ACC112 (cell line): ENCODE results near the gene CEP97.
"Not testable (repeated sequence)": the region's sequence is repeated elsewhere in the genome, so short reads cannot be mapped to it uniquely, and the experiment has no call there.

Experiments used
- H2AFZ ChIP-seq: fragments of 200-600 bp; sonication (generic); one replicate; pipeline ENCODE4 v1.6.0; 2017; ENCODE audit warnings: antibody characterized with exemption, low read length; ENCODE audit not compliant: unreplicated experiment
- H3K27ac ChIP-seq: fragments of 200-600 bp; sonication (generic); 2 replicates; pipeline ENCODE4 v1.5.1; 2014; ENCODE audit warnings: low read depth, mild to moderate bottlenecking, antibody characterized with exemption, low read length, moderate library complexity
- H3K27me3 ChIP-seq: fragments of 200-600 bp; sonication (generic); 2 replicates; pipeline ENCODE4 v1.6.1; 2014; ENCODE audit warnings: mild to moderate bottlenecking, antibody characterized with exemption, low read length, moderate library complexity, mixed read lengths; ENCODE audit not compliant: insufficient read depth
- H3K36me3 ChIP-seq: fragments of 200-600 bp; sonication (generic); 2 replicates; pipeline ENCODE4 v1.6.1; 2016; ENCODE audit warnings: mild to moderate bottlenecking, antibody characterized with exemption, low read length, moderate library complexity, mixed read lengths; ENCODE audit not compliant: insufficient read depth
- H3K4me1 ChIP-seq: fragments of 200-600 bp; sonication (generic); one replicate; pipeline ENCODE4 v1.6.1; 2016; ENCODE audit warnings: low read length, mixed read lengths; ENCODE audit not compliant: insufficient read depth, unreplicated experiment, control insufficient read depth
- H3K4me3 ChIP-seq: fragments of 200-600 bp; sonication (generic); 2 replicates; pipeline ENCODE4 v1.5.1; 2014; ENCODE audit warnings: mild to moderate bottlenecking, low read depth, low read length
- H3K79me2 ChIP-seq: fragments of 200-600 bp; sonication (generic); one replicate; pipeline ENCODE4 v1.6.0; 2016; ENCODE audit warnings: low read length; ENCODE audit not compliant: control insufficient read depth, unreplicated experiment, insufficient read depth

CEP97 gene

GRCh38 chr3:101732240-101732641 lies 7.8 kb downstream of the CEP97 start:
- no peaks in the 10 kb centered on the region for H3K27me3 ChIP-seq
- H3K4me1 ChIP-seq, result no peaks in the 10 kb centered on the region
- peaks cover 54% of the 10 kb centered on the region for H3K36me3 ChIP-seq
- no peak overlapping the region for H2AFZ ChIP-seq
- no peak overlapping the region for H3K27ac ChIP-seq
- H3K79me2 ChIP-seq, result peaks cover 2% of the 10 kb centered on the region
- H3K4me3 ChIP-seq, result no peak overlapping the region

GRCh38 chr3:101735833-101736232 lies 11.4 kb downstream of the CEP97 start:
- H3K4me3 ChIP-seq, result no peak overlapping the region
- H3K79me2 ChIP-seq, result peaks cover 2% of the 10 kb centered on the region
- no peak overlapping the region for H3K27ac ChIP-seq
- no peak overlapping the region for H2AFZ ChIP-seq
- H3K27me3 ChIP-seq, result no peaks in the 10 kb centered on the region
- no peaks in the 10 kb centered on the region for H3K4me1 ChIP-seq
- peaks cover 48% of the 10 kb centered on the region for H3K36me3 ChIP-seq

GRCh38 chr3:101741914-101742313 lies 17.5 kb downstream of the CEP97 start:
- not testable (repeated sequence) for H3K27ac ChIP-seq, H3K27me3 ChIP-seq

GRCh38 chr3:101744811-101745210 lies 20.4 kb downstream of the CEP97 start:
- peaks cover 8% of the 10 kb centered on the region; the same call in 1 of the 2 replicates for H3K36me3 ChIP-seq
- no peak overlapping the region for H3K4me3 ChIP-seq
- no peaks in the 10 kb centered on the region for H3K4me1 ChIP-seq
- no peak overlapping the region for H2AFZ ChIP-seq
- H3K27me3 ChIP-seq, result no peaks in the 10 kb centered on the region
- no peak overlapping the region for H3K27ac ChIP-seq
- no peaks in the 10 kb centered on the region for H3K79me2 ChIP-seq

More at GRCh38 chr3:101741914-101742313, 17.5 kb downstream of the CEP97 start:
- H3K4me3 ChIP-seq, H3K79me2 ChIP-seq, H2AFZ ChIP-seq, H3K4me1 ChIP-seq, H3K36me3 ChIP-seq: not testable (repeated sequence)

- H2AFZ ChIP-seq, H3K4me1 ChIP-seq, H3K27ac ChIP-seq, H3K4me3 ChIP-seq, H3K79me2 ChIP-seq, H3K36me3 ChIP-seq, H3K27me3 ChIP-seq: not testable (repeated sequence)
Observed at GRCh38 chr3:101745934-101746333, 21.5 kb downstream of the CEP97 start.

- not testable (repeated sequence) for H3K27ac ChIP-seq, H3K4me3 ChIP-seq, H3K4me1 ChIP-seq, H3K79me2 ChIP-seq, H3K27me3 ChIP-seq, H2AFZ ChIP-seq
- H3K36me3 ChIP-seq, result peaks cover 24% of the 10 kb centered on the region
Observed at GRCh38 chr3:101753386-101754113, 29.1 kb downstream of the CEP97 start.

GRCh38 chr3:101758224-101758623 lies 33.8 kb downstream of the CEP97 start:
- no peaks in the 10 kb centered on the region for H3K27me3 ChIP-seq
- no peak overlapping the region for H2AFZ ChIP-seq
- peaks cover 3% of the 10 kb centered on the region for H3K79me2 ChIP-seq
- no peak overlapping the region for H3K27ac ChIP-seq
- H3K4me1 ChIP-seq, result peaks cover 10% of the 10 kb centered on the region
- H3K36me3 ChIP-seq, result peaks cover 35% of the 10 kb centered on the region
- no peak overlapping the region for H3K4me3 ChIP-seq

- no peaks in the 10 kb centered on the region for H3K79me2 ChIP-seq
- no peak overlapping the region for H2AFZ ChIP-seq
- H3K36me3 ChIP-seq, result peaks cover 34% of the 10 kb centered on the region
- H3K27me3 ChIP-seq, result no peaks in the 10 kb centered on the region
- H3K4me1 ChIP-seq, result peaks cover 10% of the 10 kb centered on the region
- no peak overlapping the region for H3K4me3 ChIP-seq
- H3K27ac ChIP-seq, result no peak overlapping the region
Observed at GRCh38 chr3:101762041-101762646, 37.7 kb downstream of the CEP97 start.

GRCh38 chr3:101777745-101778281 lies 53.4 kb downstream of the CEP97 start:
- not testable (repeated sequence) for H3K36me3 ChIP-seq, H3K27me3 ChIP-seq, H2AFZ ChIP-seq, H3K27ac ChIP-seq, H3K4me3 ChIP-seq
- H3K4me1 ChIP-seq, result peaks cover 11% of the 10 kb centered on the region
- H3K79me2 ChIP-seq, result peaks cover 30% of the 10 kb centered on the region

GRCh38 chr3:101778385-101779046 lies 54.1 kb downstream of the CEP97 start:
- Histone ChIP-seq H2AFZ (peak overlapping the region; percentile 81), H3K27ac (no peak overlapping the region), H3K79me2 (peaks cover 35% of the 10 kb centered on the region), H3K4me1 (peaks cover 11% of the 10 kb centered on the region), H3K4me3 (peak overlapping the region; percentile 89), H3K27me3 (no peaks in the 10 kb centered on the region), H3K36me3 (peaks cover 6% of the 10 kb centered on the region; the same call in 1 of the 2 replicates)
